ENCODE measurements around the gene GRB10.

DNA sequence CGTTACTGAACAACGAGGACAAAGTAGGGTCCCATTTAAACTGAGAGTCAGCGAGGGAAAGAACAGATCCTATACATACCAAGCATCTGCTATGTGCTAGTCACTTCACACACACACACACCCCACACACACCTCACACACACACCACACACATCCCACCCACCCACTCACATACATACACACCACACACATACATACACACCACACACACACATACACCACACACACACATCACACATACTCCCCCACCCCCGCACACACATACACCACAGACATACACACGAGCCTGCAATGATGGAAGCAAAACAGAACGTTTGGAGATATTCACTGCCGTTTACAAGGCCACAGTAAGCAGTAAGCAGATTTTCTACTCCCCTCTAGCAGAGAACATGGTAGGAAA lies 607 bp upstream of the GRB10 start:
- no peak for TF ChIP-seq POLR2A (IDR thresholded peaks at IDR 0.05)
- TF ChIP-seq, protein P1, sequence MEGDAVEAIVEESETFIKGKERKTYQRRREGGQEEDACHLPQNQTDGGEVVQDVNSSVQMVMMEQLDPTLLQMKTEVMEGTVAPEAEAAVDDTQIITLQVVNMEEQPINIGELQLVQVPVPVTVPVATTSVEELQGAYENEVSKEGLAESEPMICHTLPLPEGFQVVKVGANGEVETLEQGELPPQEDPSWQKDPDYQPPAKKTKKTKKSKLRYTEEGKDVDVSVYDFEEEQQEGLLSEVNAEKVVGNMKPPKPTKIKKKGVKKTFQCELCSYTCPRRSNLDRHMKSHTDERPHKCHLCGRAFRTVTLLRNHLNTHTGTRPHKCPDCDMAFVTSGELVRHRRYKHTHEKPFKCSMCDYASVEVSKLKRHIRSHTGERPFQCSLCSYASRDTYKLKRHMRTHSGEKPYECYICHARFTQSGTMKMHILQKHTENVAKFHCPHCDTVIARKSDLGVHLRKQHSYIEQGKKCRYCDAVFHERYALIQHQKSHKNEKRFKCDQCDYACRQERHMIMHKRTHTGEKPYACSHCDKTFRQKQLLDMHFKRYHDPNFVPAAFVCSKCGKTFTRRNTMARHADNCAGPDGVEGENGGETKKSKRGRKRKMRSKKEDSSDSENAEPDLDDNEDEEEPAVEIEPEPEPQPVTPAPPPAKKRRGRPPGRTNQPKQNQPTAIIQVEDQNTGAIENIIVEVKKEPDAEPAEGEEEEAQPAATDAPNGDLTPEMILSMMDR (IDR thresholded peaks at IDR 0.05 in 4 of 5, conservative IDR thresholded peaks at IDR 0.05 in 1 of 5): no peak
